Vagina (tissue), 2 donors: ENCODE results near the gene RBM4. TPM values are rescaled to one million over a fixed set of nuclear protein-coding genes. Genes with fewer than 3 reads are reported as not detected.
"Not testable (repeated sequence)": the region's sequence is repeated elsewhere in the genome, so short reads cannot be mapped to it uniquely, and the experiment has no call there.

ENCODE experiments used
- DNase-seq, 2 donors: peaks; one replicate each; pipeline ENCODE4 v3.0.0-alpha.2; 2017; ENCODE audit errors: extremely low spot score in 2 of 2
- H3K27ac ChIP-seq: fragments of 200-600 bp; sonication (generic); one replicate; pipeline ENCODE4 v1.5.1; 2019
- H3K27me3 ChIP-seq: fragments of 200-600 bp; sonication (generic); one replicate; pipeline ENCODE4 v1.5.1; 2019
- H3K36me3 ChIP-seq, 2 donors: fragments of 200-600 bp; sonication (generic); one replicate each; pipeline ENCODE4 v1.5.1; 2017 to 2019
- H3K4me1 ChIP-seq: fragments of 200-600 bp; sonication (generic); one replicate; pipeline ENCODE4 v1.5.1; 2019
- H3K4me3 ChIP-seq, 2 donors: fragments of 200-600 bp; sonication (generic); 1 replicate in 1 of 2; 2 replicates in 1 of 2; pipeline ENCODE4 v1.5.1; 2016 to 2019
- H3K9me3 ChIP-seq: fragments of 200-600 bp; sonication (generic); one replicate; pipeline ENCODE4 v1.5.1; 2019
- CTCF ChIP-seq, 3 experiments: fragments of 450-650 bp in 2 of 3; fragments of 200-600 bp in 1 of 3; sonication (generic) in 1 of 3; IDR thresholded peaks; one replicate each; pipeline ENCODE4 v1.5.1; 2017 to 2019; ENCODE audit warnings: antibody characterized with exemption in 3 of 3, mild to moderate bottlenecking in 2 of 3, moderate library complexity in 2 of 3
- POLR2A ChIP-seq, 2 donors: fragments of 450-650 bp; IDR thresholded peaks; one replicate each; pipeline ENCODE4 v1.6.1; 2017; ENCODE audit warnings: antibody characterized with exemption in 2 of 2, mild to moderate bottlenecking in 2 of 2, moderate library complexity in 2 of 2
- POLR2AphosphoS5 ChIP-seq, 2 donors: sonication (generic); formaldehyde crosslinking; IDR thresholded peaks; one replicate each; pipeline ENCODE4 v1.9.0; 2017; ENCODE audit warnings: antibody characterized with exemption in 2 of 2, mild to moderate bottlenecking in 2 of 2, low read depth in 1 of 2; ENCODE audit not compliant: insufficient read depth in 1 of 2
- intact Hi-C: fragments of 100-400 bp; cut with DNase I; formaldehyde crosslinking; loops from one replicate; pipeline ENCODE4 v1.15.1; 2023
- total RNA-seq: library from RNA; depleted of rRNA; stranded (reverse); fragments of >200 nt; gene quantifications from one replicate; pipeline ENCODE4 v1.2.3, GENCODE V29; 2016

The RBM4 gene
- total RNA-seq, 1 donor from 2014 or later: 61.1 TPM

GRCh38 chr11:66631883-66632282 is 6.6 kb upstream of the RBM4 start:
- Histone ChIP-seq H3K9me3 (no peaks in the 10 kb centered on the region), H3K4me1 (peaks cover 19% of the 10 kb centered on the region), H3K36me3 (peaks cover 0 to 31% of the 10 kb centered on the region in 2 donors), H3K27ac (no peak overlapping the region), H3K4me3 (no peak overlapping the region), H3K27me3 (no peaks in the 10 kb centered on the region)
- TF ChIP-seq POLR2AphosphoS5 (IDR thresholded peaks at IDR 0.05; ENCODE audit: insufficient read depth in 1 of 2, low read depth in 1 of 2) (no peak), CTCF (IDR thresholded peaks at IDR 0.05) (no peak), POLR2A (IDR thresholded peaks at IDR 0.05) (no peak)
- intact Hi-C loops: no loop called here
- no peak for DNase-seq

GRCh38 chr11:66632952-66633351 is 5.6 kb upstream of the RBM4 start:
- Histone ChIP-seq H3K27ac (no peak overlapping the region), H3K36me3 (peaks cover 0 to 21% of the 10 kb centered on the region in 2 donors)
- TF ChIP-seq CTCF (IDR thresholded peaks at IDR 0.05) (no peak), POLR2A (IDR thresholded peaks at IDR 0.05) (no peak), POLR2AphosphoS5 (IDR thresholded peaks at IDR 0.05; ENCODE audit: insufficient read depth in 1 of 2, low read depth in 1 of 2) (no peak)

GRCh38 chr11:66636411-66636810 is 2.1 kb upstream of the RBM4 start:
- intact Hi-C loops: no loop called here
- peaks cover 0 to 15% of the 10 kb centered on the region in 2 donors for H3K36me3 ChIP-seq
- H3K4me1 ChIP-seq: peaks cover 45% of the 10 kb centered on the region

More at GRCh38 chr11:66632952-66633351, 5.6 kb upstream of the RBM4 start:
- Histone ChIP-seq H3K4me3 (no peak overlapping the region), H3K27me3 (no peaks in the 10 kb centered on the region), H3K9me3 (no peaks in the 10 kb centered on the region), H3K4me1 (peaks cover 21% of the 10 kb centered on the region)
- no peak for DNase-seq
- intact Hi-C loops: no loop called here

GRCh38 chr11:66637557-66638176 is 836 bp upstream of the RBM4 start:
- Histone ChIP-seq H3K36me3 (peaks cover 0 to 26% of the 10 kb centered on the region in 2 donors), H3K4me3 (peak overlapping the region; percentile 77 to 97), H3K9me3 (no peaks in the 10 kb centered on the region), H3K27ac (peak overlapping the region; percentile 72), H3K27me3 (no peaks in the 10 kb centered on the region), H3K4me1 (peaks cover 58% of the 10 kb centered on the region)
- DNase-seq: peak in 1 of 2 donors; percentile 88
- TF ChIP-seq CTCF (IDR thresholded peaks at IDR 0.05): no peak
- TF ChIP-seq POLR2AphosphoS5 (IDR thresholded peaks at IDR 0.05; ENCODE audit: insufficient read depth in 1 of 2, low read depth in 1 of 2): no peak
- intact Hi-C loops: no loop called here

More at GRCh38 chr11:66636411-66636810, 2.1 kb upstream of the RBM4 start:
- Histone ChIP-seq H3K4me3 (no peak overlapping the region), H3K27ac (no peak overlapping the region), H3K27me3 (no peaks in the 10 kb centered on the region), H3K9me3 (no peaks in the 10 kb centered on the region)
- TF ChIP-seq POLR2AphosphoS5 (IDR thresholded peaks at IDR 0.05; ENCODE audit: insufficient read depth in 1 of 2, low read depth in 1 of 2) (no peak), CTCF (IDR thresholded peaks at IDR 0.05) (no peak), POLR2A (IDR thresholded peaks at IDR 0.05) (no peak)
- DNase-seq: no peak

- Histone ChIP-seq H3K9me3 (no peaks in the 10 kb centered on the region), H3K4me1 (peaks cover 74% of the 10 kb centered on the region), H3K27ac (peak overlapping the region; percentile 82), H3K27me3 (no peaks in the 10 kb centered on the region), H3K36me3 (peaks cover 0 to 38% of the 10 kb centered on the region in 2 donors), H3K4me3 (peak overlapping the region; percentile 77 to 97)
- intact Hi-C loops: no loop called here
- DNase-seq: no peak
- TF ChIP-seq CTCF (IDR thresholded peaks at IDR 0.05) (no peak), POLR2A (IDR thresholded peaks at IDR 0.05) (no peak), POLR2AphosphoS5 (IDR thresholded peaks at IDR 0.05; ENCODE audit: insufficient read depth in 1 of 2, low read depth in 1 of 2) (no peak)
These were observed 737 bp downstream of the RBM4 start for GRCh38 chr11:66639066-66639813.

- peak overlapping the region; percentile 77 to 97 for H3K4me3 ChIP-seq
- intact Hi-C loops: not testable (repeated sequence)
These were observed 1.4 kb downstream of the RBM4 start for GRCh38 chr11:66639814-66640340.

More at GRCh38 chr11:66639814-66640340, 1.4 kb downstream of the RBM4 start:
- DNase-seq, H3K27me3 ChIP-seq, H3K27ac ChIP-seq, H3K9me3 ChIP-seq: not testable (repeated sequence)
- H3K36me3 ChIP-seq: peaks cover 0 to 42% of the 10 kb centered on the region in 2 donors
- peaks cover 80% of the 10 kb centered on the region for H3K4me1 ChIP-seq
